Suppressor macrophage treated with lipopolysaccharide for 1 hour (primary cell): ENCODE measurements around the gene RPUSD1.
"Not testable (repeated sequence)": the region's sequence is repeated elsewhere in the genome, so short reads cannot be mapped to it uniquely, and the experiment has no call there.

ENCODE experiments used
- DNase-seq, 3 donors: peaks; one replicate each; pipeline ENCODE4 v3.0.0-alpha.2; 2020 to 2022

Gene RPUSD1, protein sequence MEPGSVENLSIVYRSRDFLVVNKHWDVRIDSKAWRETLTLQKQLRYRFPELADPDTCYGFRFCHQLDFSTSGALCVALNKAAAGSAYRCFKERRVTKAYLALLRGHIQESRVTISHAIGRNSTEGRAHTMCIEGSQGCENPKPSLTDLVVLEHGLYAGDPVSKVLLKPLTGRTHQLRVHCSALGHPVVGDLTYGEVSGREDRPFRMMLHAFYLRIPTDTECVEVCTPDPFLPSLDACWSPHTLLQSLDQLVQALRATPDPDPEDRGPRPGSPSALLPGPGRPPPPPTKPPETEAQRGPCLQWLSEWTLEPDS

DNA sequence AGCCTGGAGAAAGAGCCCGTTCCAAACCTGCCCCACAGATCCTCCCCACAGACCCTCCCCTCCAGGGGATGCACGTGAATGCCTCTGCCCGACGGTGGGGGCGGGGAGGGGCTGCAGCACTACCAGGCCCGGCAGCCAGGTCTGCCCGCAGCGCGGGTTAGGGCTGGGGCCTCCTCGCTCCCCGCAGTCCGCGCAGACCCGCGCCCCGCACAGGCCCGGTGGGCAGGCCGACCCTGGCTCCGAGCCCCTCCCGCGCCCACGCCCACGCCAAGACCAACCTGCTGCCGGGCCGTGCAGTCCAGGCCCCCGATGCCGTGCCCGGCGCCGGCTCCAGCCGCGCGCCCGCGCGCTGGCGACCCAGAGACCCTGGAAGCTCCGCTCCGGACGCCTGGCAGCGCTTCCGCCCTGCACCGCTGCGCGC, at the start of gene RPUSD1:
RPUSD1 (minus strand) TSS at position 404 of the 421 bp plus-strand sequence. CDS start 644 bp downstream, outside the sequence.
- DNase-seq: no peak

DNA sequence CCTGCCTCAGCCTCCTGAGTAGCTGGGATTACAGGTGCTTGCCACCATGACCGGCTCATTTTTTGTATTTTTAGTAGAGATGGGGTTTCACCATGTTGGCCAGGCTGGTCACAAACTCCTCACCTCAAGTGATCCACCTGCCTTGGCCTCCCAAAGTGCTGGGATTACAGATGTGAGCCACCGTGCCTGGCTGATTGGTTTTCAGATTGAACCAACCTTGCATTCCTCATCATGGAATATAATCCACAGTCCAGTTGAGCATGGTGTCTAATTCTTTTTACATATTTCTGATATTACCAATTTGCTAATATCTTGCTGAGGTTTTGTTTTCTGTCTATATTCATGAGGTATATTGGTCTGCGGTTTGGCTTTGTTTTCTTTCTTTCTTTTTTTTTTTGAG, 48.6 kb upstream of the RPUSD1 start:
- DNase-seq: not testable (repeated sequence)

DNA sequence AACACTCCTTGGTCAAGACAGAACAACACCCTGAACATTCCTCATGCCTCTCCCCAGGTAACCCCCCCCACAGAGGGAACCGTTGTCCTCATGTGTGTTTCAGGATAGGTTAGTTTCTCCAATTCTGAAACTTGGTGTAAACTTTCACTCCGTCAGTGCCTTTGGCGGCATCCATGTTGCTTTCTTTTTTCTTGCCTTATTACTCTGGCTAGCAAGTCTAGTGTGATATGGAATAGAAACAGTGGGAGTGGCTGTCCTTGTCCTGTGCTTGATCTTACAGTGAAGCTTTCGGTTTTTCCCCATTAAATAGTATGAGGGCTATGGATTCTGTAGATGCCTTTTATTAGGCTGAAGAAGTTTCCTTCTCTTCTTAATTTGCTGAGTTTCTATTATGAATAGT, 48.0 kb upstream of the RPUSD1 start:
- no peak for DNase-seq

DNA sequence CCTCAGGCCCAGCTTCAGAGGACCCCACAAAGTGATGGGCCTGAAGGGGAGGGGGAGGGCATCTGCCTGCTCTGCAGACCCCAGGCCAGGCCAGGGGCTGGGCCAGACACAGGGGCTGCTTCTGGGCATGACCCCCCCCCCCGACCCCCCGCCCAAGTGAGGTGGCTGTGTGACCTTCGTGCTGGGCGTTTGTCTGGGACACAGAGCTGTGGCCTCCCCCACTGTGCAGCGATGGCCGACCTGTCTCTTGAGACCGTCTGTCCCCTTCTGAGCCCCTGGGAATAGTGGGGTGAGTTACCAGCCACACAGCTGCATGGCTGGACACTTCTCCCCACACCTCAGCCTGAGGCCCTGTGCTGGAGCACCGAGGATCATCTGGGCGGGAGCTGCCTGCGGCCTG, 47.2 kb upstream of the RPUSD1 start:
- DNase-seq: no peak

DNA sequence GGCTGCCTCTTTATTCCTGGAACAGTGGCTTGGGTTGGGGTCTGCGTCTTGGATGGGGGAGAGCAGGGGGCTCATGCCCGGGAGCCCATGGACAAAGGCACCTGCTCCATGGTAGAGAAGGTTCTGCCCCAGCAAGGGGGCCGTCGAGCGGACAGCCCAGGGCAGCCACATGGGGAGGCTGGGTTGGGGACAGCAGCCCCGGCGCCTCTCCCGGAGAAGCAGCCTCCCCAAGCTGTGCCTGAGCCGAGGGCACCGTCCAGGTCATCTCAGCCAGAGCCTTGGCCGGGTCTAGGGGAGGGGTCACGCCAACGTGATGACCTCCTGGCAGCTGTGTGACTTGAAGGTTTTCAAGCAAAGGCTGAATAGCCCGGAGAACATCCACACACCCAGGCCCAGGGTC, 45.2 kb upstream of the RPUSD1 start:
- DNase-seq: no peak

DNA sequence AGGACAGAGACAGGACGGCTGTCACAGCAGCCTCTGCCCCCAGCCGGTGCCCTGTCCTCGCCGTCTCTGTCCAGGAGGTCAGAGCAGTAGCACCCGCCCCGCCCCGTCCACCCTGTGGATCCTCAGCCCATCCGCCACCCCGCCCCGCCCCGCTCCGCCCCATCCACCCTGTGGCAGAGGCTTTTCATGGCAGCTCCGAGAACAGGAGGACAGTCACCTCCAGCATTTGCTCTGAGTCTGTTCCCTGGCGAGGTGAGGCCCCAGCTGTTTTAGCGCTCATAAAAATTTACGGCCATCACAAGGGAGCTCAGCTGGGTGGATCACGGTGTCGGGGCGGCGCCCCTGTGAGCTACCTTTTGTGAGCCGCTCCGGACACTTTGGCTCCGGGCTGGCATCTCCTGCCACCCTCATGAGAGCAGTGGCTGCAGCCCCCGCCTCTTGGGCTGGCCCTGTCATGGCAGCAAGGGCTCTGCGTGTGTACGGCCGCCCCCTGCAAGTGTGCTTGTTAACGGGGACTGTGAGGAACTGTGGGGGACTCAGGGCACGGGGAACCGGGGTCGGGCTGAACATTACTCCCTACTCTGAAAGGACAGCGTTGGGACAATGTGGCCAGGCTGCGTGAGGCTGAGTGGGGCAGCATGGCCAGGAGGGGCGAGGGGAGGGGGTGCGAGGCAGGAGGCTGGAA, 44.6 kb upstream of the RPUSD1 start:
- DNase-seq: no peak

DNA sequence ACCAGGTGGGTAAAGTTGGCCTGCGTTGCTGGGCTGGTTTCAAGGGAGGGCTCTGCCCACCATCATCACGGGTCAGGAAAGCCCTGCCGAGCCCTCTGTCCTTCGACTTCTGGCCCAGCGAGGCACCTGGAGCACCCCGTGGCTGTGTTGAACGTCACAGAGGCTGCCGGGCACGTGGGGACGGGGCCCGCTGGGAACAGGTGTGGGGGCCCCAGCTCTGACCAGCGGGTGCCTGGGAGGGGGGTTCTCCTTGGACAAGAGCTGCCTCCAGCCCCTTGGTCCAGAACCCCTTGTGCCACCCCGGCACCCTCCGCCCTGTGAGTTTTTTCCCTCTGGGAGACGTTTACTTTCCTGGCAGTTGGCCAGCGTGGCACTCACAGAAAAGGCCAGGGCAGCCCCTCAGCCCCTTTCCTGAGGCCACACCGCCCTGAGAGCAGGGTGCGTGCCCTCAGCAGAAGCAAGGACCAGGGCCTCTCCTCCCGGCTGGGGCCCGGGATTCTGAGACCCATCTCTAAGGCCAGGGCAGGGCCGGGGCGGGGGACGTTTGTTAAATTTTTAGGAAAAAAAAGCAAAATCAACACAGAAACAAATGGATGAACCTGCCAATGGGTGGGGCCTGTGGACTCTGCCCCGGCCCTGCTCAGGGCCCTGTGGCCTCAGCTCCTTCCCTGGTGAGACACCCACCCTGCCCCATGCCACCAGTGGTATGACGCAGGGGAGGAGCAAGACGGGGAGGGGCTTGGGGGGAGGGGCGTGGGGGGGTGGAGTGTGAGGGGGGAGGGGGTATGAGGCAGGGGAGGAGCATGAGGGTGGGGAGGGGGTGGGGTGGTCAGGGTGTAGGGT, 43.6 kb upstream of the RPUSD1 start:
- DNase-seq: no peak

DNA sequence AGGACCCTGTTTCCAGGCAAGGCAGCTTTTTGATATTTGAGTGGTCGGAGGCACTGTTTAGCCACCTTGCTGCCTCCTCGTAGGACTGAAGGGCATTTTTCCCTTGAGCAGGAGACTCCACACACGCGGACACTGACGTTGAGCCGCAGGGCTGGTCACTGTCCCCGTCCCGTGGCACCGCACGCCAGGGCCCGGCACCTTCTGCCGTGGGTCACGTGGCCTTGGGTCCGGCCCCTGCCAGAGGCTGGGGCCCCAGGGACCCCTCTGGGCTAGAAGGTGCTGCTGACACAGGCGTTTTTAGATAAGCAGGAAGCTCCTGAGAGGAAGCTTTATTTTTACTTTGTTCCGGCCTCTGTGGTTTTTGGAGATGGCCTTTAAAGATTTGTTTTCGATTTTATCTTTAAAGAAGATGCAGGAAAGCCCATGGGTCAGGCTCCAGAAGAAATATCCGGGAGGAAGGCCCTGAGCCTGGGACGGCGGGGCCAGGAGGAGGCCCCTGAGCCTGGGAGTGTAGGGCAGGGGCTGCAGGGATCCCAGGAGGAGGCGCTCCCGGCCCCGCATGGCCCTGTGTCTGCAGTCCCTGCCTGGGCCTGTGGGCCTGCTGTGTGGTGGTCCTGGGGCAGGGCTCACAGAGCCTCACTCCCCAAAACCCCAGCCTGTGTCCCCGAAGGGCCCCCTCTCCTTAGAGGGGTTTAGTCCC, 42.8 kb upstream of the RPUSD1 start:
- DNase-seq: no peak

DNA sequence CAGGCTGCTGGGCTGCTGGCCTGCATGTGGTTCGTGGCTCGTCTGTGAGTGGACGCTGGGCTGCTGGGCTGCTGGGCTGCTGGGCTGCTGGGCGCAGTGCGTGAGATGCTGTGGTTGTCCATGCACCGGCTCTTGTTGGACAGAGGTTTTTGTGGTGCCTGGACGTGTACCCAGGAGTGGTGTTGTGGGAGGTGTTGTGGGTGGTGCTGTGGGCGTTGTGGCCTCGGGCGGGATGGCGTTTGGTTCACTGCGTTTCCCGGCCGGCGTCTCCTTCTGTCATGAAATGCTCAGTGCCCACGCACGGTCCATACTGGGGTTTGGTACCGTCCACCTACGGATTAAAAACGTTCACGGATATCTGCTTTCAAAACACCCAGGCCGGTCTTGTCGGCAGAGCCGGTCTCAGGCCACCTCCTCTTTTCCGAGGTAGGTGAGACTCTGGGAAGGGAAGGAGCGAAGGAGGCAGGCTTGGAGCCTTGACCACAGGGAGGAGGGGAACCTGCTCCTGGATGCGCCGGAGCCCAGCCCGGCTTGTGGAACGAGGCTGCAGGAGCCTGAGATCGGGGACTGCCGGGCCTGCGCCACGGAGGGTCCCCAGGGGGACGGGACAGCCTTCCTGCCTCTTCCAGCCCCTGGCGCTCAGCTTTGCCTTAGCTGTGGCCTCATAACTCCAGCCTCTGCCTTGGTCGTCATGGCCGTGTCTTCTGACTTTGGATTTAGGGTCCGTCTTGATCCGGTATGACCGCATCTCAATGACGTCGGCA, 42.1 kb upstream of the RPUSD1 start:
- no peak for DNase-seq

DNA sequence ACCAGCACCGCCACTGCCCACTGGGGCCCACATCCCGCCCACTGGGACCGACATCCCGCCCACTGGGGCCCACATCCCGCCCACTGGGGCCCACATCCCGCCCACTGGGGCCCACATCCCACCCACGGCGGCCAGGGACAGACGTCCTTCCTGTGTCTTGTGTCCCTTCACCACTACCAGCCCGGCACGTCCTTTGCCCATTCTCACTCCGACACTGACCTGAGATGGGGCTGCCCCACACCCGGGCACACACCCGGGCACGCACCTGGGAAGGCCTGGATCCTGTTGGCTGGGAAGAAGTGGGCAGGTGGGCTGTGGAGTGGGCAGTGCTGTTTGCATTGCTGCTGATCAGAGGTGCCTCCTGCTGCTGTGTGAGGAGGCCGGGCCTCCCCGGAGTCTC, 40.7 kb upstream of the RPUSD1 start:
- DNase-seq: no peak

DNA sequence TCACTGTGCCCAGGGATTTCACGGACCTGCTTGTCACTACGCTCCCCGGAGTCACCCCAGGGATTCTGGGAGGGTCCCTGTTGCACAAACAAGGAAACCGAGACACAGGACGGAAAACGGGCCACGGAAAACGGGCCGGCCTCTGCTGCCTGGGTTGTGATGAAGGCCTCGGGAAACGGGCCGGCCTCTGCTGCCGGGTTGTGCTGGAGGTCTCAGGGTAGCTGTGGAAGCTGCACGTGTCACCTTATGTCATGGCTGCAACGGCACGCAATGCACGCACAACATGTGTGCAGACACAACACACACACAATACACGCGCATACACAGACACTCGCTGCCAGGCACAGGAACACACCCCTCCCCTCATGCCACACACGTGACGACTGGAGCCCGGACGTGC, 39.3 kb upstream of the RPUSD1 start:
- DNase-seq: no peak

DNA sequence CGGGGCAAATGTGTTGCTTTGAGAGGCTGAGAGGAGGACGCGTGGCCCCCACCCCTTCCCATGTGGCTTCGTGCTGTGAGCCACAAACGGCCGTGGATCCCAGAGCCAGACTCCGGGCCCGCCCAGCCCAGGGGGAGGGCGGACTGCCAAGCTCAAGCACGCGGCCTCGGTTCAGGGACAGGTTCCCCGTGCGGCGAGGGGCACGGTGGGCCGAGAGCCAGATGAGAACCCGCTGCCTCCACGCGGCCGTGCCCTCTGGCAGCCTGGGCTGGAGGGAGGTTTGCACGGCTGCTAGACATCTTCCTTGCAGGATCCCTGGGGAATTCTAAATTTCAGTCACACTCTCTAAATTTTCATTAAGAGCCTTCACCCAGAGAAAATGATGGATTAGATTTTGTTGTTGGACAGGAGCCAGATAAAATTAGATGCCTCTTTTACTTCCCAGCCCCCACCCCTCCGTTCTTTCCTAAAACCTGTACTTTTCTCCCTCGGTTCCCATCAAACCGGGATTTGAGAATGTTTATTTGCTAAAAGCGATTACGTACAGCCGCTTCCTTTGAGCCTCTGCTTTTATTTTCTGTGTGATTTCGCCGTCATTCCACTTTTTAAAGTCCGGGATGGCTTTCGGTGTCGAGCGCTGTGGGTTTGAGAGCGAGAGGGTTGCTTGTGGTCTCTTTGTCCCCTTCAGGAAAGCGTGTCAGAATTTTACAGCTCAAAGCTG, 37.3 kb upstream of the RPUSD1 start:
- no peak for DNase-seq

DNA sequence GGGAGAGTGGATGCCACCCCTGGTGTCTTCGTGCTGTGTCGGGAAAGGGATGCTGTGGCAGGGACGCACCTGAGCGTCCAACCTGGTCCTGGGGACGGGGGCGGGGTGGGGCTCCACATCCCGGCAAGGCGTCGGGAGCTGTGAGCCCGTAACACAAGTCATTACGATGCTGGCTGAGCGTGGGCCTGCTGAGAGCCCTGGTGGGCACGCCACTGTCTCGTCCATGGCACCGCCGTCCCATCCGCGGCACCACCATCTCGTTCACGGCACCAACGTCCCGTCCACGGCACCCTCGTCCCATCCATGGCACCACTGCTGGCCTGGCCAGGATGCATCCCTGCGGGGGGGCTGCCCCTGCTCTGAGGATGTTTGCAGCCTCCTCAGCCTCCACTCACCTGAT, 36.4 kb upstream of the RPUSD1 start:
- no peak for DNase-seq

DNA sequence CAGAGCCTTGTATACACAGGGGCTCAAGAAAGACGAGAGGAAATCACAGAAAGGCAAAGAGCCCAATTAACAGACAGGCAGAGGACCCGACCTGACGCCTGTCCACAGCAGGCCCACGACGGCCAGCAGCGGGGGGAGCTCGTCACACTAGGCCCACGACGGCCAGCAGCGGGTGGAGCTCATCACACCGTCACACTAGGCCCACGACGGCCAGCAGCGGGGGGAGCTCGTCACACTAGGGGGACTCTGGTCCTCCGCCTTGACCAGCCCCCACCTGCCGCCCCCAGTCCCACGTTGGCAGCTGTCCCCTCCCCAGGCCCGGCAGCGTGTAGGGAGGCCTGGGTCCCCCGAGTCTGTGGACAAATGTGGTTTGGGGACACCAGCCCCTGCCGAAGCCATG, 36.0 kb upstream of the RPUSD1 start:
- no peak for DNase-seq

DNA sequence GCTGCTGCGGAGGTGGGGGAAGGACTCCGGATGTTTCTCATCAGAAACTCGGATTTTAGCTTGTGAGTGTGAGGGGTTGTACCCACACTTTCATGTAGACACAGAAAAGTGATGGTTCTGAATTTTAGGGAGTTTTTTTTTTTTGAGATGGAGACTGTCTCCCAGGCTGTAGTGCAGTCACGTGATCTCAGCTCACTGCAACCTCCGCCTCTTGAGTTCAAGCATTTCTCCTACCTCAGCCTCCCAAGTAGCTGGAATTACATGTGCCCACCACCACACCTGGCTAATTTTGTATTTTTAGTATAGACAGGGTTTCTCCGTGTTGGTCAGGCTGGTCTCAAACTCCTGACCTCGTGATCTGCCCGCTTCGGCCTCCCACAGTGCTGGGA, 34.7 kb upstream of the RPUSD1 start:
- DNase-seq: no peak

DNA sequence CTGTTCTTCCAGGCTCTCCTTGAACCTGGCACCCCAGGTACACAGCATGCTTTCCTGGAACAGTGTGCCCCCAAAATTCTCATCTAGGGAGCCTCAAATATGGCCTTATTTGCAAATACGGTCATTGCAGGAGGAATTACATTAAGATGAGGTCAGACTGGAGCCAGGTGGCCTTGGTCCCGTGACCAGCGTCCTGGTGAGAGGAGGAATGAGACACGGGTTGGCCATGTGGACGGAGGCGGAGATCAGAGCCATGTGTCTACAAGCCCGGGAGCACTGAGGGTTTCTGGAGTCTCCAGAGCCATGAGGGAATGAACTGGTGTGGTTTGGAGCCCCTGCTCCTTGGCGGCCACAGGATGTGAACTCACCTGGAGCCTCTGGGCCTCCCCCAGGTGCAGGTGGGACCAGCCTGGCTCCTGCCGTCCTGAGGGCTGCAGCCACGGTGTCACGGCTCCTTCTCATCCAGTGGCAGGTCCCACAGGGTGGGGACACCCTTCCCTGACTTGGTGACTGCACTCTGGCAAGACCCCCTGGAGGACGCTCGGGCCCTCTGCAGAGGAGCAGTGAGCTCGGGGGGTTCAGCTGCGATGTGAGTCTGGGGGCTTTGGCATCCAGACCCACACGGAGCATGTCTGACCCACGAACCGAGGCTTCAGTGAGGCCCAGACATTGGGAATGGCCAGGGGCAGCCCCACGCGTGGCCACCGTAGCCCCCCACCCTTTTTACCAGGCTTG, 34.2 kb upstream of the RPUSD1 start:
- no peak for DNase-seq

DNA sequence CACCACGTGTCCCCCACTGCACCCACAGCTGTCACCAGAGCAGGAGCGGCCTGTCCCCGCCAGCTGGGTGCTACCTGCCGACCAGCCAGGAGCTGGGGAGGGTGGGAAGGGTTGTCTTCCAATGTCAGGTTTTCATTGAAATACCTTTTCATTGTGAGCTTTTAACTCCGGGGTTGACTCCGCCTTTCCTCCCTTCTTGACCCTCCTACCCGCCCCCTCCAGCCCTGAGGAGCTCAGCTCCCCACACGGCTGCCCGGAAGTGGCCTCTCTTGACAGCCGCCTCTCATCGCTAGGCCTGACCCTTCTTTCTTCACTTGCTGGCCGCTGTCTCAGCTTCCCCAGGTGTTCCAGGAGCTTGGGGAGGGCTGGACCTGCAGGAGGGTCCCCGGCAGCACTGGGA, 33.6 kb upstream of the RPUSD1 start:
- no peak for DNase-seq

DNA sequence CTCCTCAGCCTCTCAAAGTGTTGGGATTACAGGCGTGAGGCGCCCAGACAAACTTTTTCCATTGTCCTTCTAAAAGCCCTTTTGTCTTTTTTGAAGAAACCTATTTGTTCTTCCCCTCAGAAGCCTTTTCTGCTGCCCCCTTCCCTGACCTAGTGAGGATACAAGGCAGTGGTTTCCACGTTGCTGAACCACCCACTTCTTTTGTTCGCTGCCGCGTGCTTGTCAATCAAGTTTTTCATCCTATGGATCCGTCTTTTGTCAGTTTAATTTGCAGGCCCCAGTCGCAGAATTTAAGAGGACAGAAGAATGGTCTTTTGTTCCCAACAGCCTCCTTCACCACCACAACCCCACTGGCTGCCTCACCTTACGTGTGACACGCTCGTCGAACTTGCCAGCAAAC, 32.6 kb upstream of the RPUSD1 start:
- no peak for DNase-seq

DNA sequence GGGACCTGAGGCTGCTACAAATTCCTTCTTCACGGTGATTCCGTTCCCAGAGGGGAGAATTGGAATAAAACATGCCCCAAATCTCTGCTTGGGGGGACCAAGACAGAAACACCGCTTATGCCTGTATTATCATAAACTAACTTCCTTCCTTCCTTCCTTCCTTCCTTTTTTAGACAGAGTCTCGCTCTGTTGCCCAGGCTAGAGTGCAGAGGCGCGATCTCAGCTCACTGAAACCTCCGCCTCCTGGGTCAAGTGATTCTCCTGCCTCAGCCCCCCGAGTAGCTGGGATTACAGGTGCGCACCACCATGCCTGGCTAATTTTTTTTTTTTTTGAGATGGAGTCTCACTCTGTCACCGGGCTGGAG, 31.8 kb upstream of the RPUSD1 start:
- not testable (repeated sequence) for DNase-seq

DNA sequence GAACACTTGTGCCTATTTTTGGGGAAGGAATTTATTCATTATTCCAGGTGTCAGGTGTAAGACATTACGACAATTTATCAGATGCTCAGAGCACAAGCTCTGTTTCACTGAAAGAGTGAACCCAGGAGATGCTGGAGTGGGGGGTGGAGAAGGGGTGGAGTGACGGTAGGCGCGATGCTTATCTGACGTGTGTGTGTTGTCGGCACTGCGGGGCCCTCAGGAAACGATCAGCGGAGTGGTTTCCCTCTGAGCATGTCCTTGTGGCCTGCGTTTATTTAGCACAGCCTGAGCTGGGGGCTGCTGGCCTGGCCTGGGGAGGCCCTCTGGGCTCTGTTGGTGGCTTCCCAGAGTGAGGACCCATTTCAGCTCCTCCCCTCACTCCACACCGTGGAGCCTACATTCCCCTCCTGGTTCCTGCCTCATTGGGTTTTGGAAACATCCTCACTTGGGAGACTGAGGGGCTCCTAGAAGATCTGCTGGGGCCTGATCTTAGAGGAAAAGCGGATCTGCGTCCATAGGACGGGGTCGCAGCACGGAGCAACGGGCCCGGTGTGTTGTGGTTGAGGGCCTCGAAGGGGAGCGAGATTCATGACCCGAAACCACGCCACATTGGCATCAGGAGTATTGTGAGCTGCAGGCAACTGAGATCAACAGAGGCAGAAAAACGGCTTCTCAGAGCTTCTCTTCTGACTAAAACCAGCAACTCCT, 31.3 kb upstream of the RPUSD1 start:
- no peak for DNase-seq
